Sigmoid colon (tissue), 3 donors: ENCODE results near the gene MX1.

ENCODE experiments used
- POLR2A ChIP-seq, 2 donors: fragments of 450-650 bp; IDR thresholded peaks; one replicate each; pipeline ENCODE4 v1.6.1; 2016; ENCODE audit warnings: antibody characterized with exemption in 2 of 2, mild to moderate bottlenecking in 2 of 2, moderate library complexity in 2 of 2
- TF ChIP-seq, protein P1 (sequence below), 4 experiments: fragments of 450-650 bp in 3 of 4; fragments of 200-600 bp in 1 of 4; IDR thresholded peaks; one replicate each; pipeline ENCODE4 v1.5.1; 2016 to 2019; ENCODE audit warnings: antibody characterized with exemption in 4 of 4, mild to moderate bottlenecking in 3 of 4, moderate library complexity in 2 of 4

GRCh38 chr21:41494242-41494641, 68.2 kb downstream of the MX1 start:
- TF ChIP-seq, protein P1, sequence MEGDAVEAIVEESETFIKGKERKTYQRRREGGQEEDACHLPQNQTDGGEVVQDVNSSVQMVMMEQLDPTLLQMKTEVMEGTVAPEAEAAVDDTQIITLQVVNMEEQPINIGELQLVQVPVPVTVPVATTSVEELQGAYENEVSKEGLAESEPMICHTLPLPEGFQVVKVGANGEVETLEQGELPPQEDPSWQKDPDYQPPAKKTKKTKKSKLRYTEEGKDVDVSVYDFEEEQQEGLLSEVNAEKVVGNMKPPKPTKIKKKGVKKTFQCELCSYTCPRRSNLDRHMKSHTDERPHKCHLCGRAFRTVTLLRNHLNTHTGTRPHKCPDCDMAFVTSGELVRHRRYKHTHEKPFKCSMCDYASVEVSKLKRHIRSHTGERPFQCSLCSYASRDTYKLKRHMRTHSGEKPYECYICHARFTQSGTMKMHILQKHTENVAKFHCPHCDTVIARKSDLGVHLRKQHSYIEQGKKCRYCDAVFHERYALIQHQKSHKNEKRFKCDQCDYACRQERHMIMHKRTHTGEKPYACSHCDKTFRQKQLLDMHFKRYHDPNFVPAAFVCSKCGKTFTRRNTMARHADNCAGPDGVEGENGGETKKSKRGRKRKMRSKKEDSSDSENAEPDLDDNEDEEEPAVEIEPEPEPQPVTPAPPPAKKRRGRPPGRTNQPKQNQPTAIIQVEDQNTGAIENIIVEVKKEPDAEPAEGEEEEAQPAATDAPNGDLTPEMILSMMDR (IDR thresholded peaks at IDR 0.05) = no peak
- no peak for TF ChIP-seq POLR2A (IDR thresholded peaks at IDR 0.05)
